Stomach (tissue), 4 donors: Measurements from ENCODE around the gene GAD1.

Source experiments
- EP300 ChIP-seq: sonication (generic); formaldehyde crosslinking; IDR thresholded peaks from one replicate; pipeline ENCODE4 v1.6.1; 2017; ENCODE audit warnings: antibody characterized with exemption
- POLR2A ChIP-seq, 4 donors: fragments of 450-650 bp; IDR thresholded peaks; one replicate each; pipeline ENCODE4 v1.6.1; 2016; ENCODE audit warnings: antibody characterized with exemption in 4 of 4, control low read depth in 2 of 4, mild to moderate bottlenecking in 1 of 4, moderate library complexity in 1 of 4
- POLR2AphosphoS5 ChIP-seq, 3 donors: sonication (generic); formaldehyde crosslinking; IDR thresholded peaks; one replicate each; pipeline ENCODE4 v1.6.1; 2016; ENCODE audit warnings: antibody characterized with exemption in 3 of 3
- TF ChIP-seq, protein P1 (sequence below), 7 experiments: fragments of 450-650 bp in 4 of 7; fragments of 200-600 bp in 3 of 7; sonication (generic) in 3 of 7; IDR thresholded peaks; one replicate each; pipeline ENCODE4 v1.5.1; 2016 to 2019; ENCODE audit warnings: antibody characterized with exemption in 7 of 7, control low read depth in 2 of 7, mild to moderate bottlenecking in 1 of 7

DNA sequence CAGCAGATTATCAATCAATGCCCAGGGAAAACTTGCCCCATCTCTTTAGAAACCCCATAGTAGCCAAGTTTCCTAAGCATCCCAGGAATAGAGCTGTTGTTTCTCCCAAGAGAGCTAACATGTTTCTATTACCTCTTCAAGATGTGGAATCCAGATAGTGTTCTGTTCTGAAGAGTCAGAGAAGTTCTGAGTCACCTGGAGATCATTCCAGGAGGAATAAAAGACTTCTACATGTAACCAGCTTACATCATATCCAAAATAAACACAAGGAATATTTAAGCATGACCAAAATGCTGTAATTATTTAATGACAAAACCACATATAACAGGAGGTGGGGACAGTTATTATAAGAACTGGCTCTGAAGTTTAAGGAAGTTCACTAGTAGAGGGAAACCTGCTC is 61.4 kb downstream of the GAD1 start:
- TF ChIP-seq POLR2A (IDR thresholded peaks at IDR 0.05), result no peak
- TF ChIP-seq POLR2AphosphoS5 (IDR thresholded peaks at IDR 0.05), result no peak
- TF ChIP-seq, protein P1, sequence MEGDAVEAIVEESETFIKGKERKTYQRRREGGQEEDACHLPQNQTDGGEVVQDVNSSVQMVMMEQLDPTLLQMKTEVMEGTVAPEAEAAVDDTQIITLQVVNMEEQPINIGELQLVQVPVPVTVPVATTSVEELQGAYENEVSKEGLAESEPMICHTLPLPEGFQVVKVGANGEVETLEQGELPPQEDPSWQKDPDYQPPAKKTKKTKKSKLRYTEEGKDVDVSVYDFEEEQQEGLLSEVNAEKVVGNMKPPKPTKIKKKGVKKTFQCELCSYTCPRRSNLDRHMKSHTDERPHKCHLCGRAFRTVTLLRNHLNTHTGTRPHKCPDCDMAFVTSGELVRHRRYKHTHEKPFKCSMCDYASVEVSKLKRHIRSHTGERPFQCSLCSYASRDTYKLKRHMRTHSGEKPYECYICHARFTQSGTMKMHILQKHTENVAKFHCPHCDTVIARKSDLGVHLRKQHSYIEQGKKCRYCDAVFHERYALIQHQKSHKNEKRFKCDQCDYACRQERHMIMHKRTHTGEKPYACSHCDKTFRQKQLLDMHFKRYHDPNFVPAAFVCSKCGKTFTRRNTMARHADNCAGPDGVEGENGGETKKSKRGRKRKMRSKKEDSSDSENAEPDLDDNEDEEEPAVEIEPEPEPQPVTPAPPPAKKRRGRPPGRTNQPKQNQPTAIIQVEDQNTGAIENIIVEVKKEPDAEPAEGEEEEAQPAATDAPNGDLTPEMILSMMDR (IDR thresholded peaks at IDR 0.05), result no peak
- TF ChIP-seq EP300, result no peak
